Stimulated activated naive CD8-positive, alpha-beta T cell treated with anti-CD3 and anti-CD28 coated beads, Interleukin-15, amount 100 ng/mL, for 72 hours (primary cell): ENCODE measurements around the gene DLGAP4.

ENCODE experiments used
- ATAC-seq: fragments of 150-1000 bp; cut with Tn5 transposase; 2 replicates; pipeline ENCODE4 v1.10.0; 2021; ENCODE audit warnings: mild to moderate bottlenecking, moderate library complexity
- DNase-seq, 2 donors: peaks; one replicate each; pipeline ENCODE4 v3.0.0; 2021 to 2022
- H3K27ac Mint-ChIP-seq, 2 donors: one replicate each; pipeline ENCODE4 v1.8.0; 2022; ENCODE audit warnings: mild to moderate bottlenecking in 2 of 2, mixed read lengths in 2 of 2, moderate library complexity in 2 of 2
- H3K27me3 Mint-ChIP-seq: one replicate; pipeline ENCODE4 v1.8.0; 2022; ENCODE audit warnings: mixed read lengths
- H3K4me1 Mint-ChIP-seq: one replicate; pipeline ENCODE4 v1.8.0; 2022; ENCODE audit warnings: mild to moderate bottlenecking, mixed read lengths
- H3K4me3 Mint-ChIP-seq, 2 donors: one replicate each; pipeline ENCODE4 v1.8.0; 2022; ENCODE audit warnings: mild to moderate bottlenecking in 2 of 2, mixed read lengths in 2 of 2, moderate library complexity in 1 of 2
- H3K9me3 Mint-ChIP-seq, 2 donors: one replicate each; pipeline ENCODE4 v1.8.0; 2022; ENCODE audit warnings: mixed read lengths in 2 of 2

Gene DLGAP4

GRCh38 chr20:36298795-36299339 lies 7.3 kb upstream of the DLGAP4 start:
- peaks cover 72% of the 10 kb centered on the region for H3K27me3 Mint-ChIP-seq
- H3K9me3 Mint-ChIP-seq = no peaks in the 10 kb centered on the region
- no peak overlapping the region for H3K27ac Mint-ChIP-seq
- ATAC-seq (no peak), DNase-seq (peak in 1 of 2 donors; percentile 3)
- no peaks in the 10 kb centered on the region for H3K4me1 Mint-ChIP-seq
- no peak overlapping the region for H3K4me3 Mint-ChIP-seq

GRCh38 chr20:36299459-36299858 lies 6.7 kb upstream of the DLGAP4 start:
- no peaks in the 10 kb centered on the region for H3K9me3 Mint-ChIP-seq
- no peak for ATAC-seq
- peaks cover 78% of the 10 kb centered on the region for H3K27me3 Mint-ChIP-seq
- DNase-seq = no peak
- H3K4me3 Mint-ChIP-seq = no peak overlapping the region
- H3K4me1 Mint-ChIP-seq = no peaks in the 10 kb centered on the region
- H3K27ac Mint-ChIP-seq = no peak overlapping the region

GRCh38 chr20:36301359-36302119 lies 4.6 kb upstream of the DLGAP4 start:
- ATAC-seq (no peak), DNase-seq (no peak)
- peaks cover 84% of the 10 kb centered on the region for H3K27me3 Mint-ChIP-seq
- H3K9me3 Mint-ChIP-seq = no peaks in the 10 kb centered on the region
- H3K4me3 Mint-ChIP-seq = no peak overlapping the region
- H3K4me1 Mint-ChIP-seq = no peaks in the 10 kb centered on the region
- H3K27ac Mint-ChIP-seq = peak overlapping the region in 1 of 2 donors; percentile 28

- Mint-ChIP-seq H3K27ac (no peak overlapping the region), H3K4me3 (no peak overlapping the region), H3K9me3 (no peaks in the 10 kb centered on the region), H3K4me1 (no peaks in the 10 kb centered on the region), H3K27me3 (peaks cover 82% of the 10 kb centered on the region)
- DNase-seq (no peak), ATAC-seq (no peak)
Measured at GRCh38 chr20:36303020-36303595, 3.0 kb upstream of the DLGAP4 start.

GRCh38 chr20:36303831-36304230 lies 2.3 kb upstream of the DLGAP4 start:
- Mint-ChIP-seq H3K4me3 (no peak overlapping the region), H3K27ac (peak overlapping the region in 1 of 2 donors; percentile 4), H3K27me3 (peaks cover 82% of the 10 kb centered on the region), H3K4me1 (no peaks in the 10 kb centered on the region), H3K9me3 (no peaks in the 10 kb centered on the region)
- ATAC-seq (no peak), DNase-seq (no peak)

- no peak for ATAC-seq
- Mint-ChIP-seq H3K27ac (no peak overlapping the region), H3K9me3 (no peaks in the 10 kb centered on the region), H3K27me3 (peaks cover 86% of the 10 kb centered on the region), H3K4me3 (peak overlapping the region in 1 of 2 donors; percentile 29), H3K4me1 (no peaks in the 10 kb centered on the region)
- DNase-seq = no peak
Measured at GRCh38 chr20:36304786-36305495, 1.2 kb upstream of the DLGAP4 start.

- Mint-ChIP-seq H3K9me3 (no peaks in the 10 kb centered on the region), H3K27me3 (peaks cover 90% of the 10 kb centered on the region), H3K4me3 (peak overlapping the region; percentile 52 to 66), H3K27ac (no peak overlapping the region), H3K4me1 (no peaks in the 10 kb centered on the region)
- DNase-seq (no peak), ATAC-seq (peak; percentile 22)
Measured at GRCh38 chr20:36306553-36307411, 643 bp downstream of the DLGAP4 start.

- Mint-ChIP-seq H3K4me1 (no peaks in the 10 kb centered on the region), H3K4me3 (peak overlapping the region in 1 of 2 donors; percentile 36), H3K27me3 (peaks cover 90% of the 10 kb centered on the region), H3K27ac (no peak overlapping the region), H3K9me3 (no peaks in the 10 kb centered on the region)
- DNase-seq (no peak), ATAC-seq (no peak)
Measured at GRCh38 chr20:36307412-36308325, 1.5 kb downstream of the DLGAP4 start.

- Mint-ChIP-seq H3K27ac (no peak overlapping the region), H3K4me1 (no peaks in the 10 kb centered on the region), H3K27me3 (peaks cover 90% of the 10 kb centered on the region), H3K4me3 (no peak overlapping the region), H3K9me3 (no peaks in the 10 kb centered on the region)
- ATAC-seq (no peak), DNase-seq (no peak)
Measured at GRCh38 chr20:36308353-36308752, 2.2 kb downstream of the DLGAP4 start.

GRCh38 chr20:36308986-36309385 lies 2.8 kb downstream of the DLGAP4 start:
- Mint-ChIP-seq H3K27ac (no peak overlapping the region), H3K4me1 (no peaks in the 10 kb centered on the region), H3K9me3 (no peaks in the 10 kb centered on the region), H3K4me3 (no peak overlapping the region), H3K27me3 (peaks cover 90% of the 10 kb centered on the region)
- ATAC-seq = no peak
- DNase-seq = no peak

- H3K27ac Mint-ChIP-seq = no peak overlapping the region
- no peaks in the 10 kb centered on the region for H3K4me1 Mint-ChIP-seq
- no peak for ATAC-seq
- H3K27me3 Mint-ChIP-seq = peaks cover 85% of the 10 kb centered on the region
- H3K4me3 Mint-ChIP-seq = no peak overlapping the region
- no peak for DNase-seq
- H3K9me3 Mint-ChIP-seq = no peaks in the 10 kb centered on the region
Measured at GRCh38 chr20:36309643-36310042, 3.5 kb downstream of the DLGAP4 start.

GRCh38 chr20:36310215-36310981 lies 4.3 kb downstream of the DLGAP4 start:
- no peak overlapping the region for H3K27ac Mint-ChIP-seq
- ATAC-seq = no peak
- peaks cover 77% of the 10 kb centered on the region for H3K27me3 Mint-ChIP-seq
- DNase-seq = no peak
- H3K9me3 Mint-ChIP-seq = no peaks in the 10 kb centered on the region
- H3K4me1 Mint-ChIP-seq = no peaks in the 10 kb centered on the region
- H3K4me3 Mint-ChIP-seq = no peak overlapping the region

GRCh38 chr20:36311141-36311853 lies 5.2 kb downstream of the DLGAP4 start:
- no peak overlapping the region for H3K27ac Mint-ChIP-seq
- no peaks in the 10 kb centered on the region for H3K9me3 Mint-ChIP-seq
- no peaks in the 10 kb centered on the region for H3K4me1 Mint-ChIP-seq
- ATAC-seq (no peak), DNase-seq (no peak)
- H3K27me3 Mint-ChIP-seq = peaks cover 72% of the 10 kb centered on the region
- H3K4me3 Mint-ChIP-seq = no peak overlapping the region
